OCI-LY7 (cell line): ENCODE data around the gene MYOC. TPM values are rescaled to one million over a fixed set of nuclear protein-coding genes. Genes with fewer than 3 reads are reported as not detected.

ENCODE experiments used
- BruUV-seq: library from RNA; stranded (reverse); fragments of 400-500 nt; replicated peaks from 2 replicates; lab custom pipeline; 2021; lab: Mats Ljungman, UMichigan
- CTCF ChIA-PET: fragments of 300-600 bp; sonication (Branson Sonifier 250); formaldehyde crosslinking; loops from one replicate; lab custom pipeline; 2022; ENCODE audit warnings: antibody characterized with exemption; ENCODE audit not compliant: unreplicated experiment; lab: Charles Lee
- POLR2A ChIA-PET: fragments of 300-600 bp; sonication (Branson Sonifier 250); formaldehyde crosslinking; loops from one replicate; lab custom pipeline; 2022; ENCODE audit warnings: antibody characterized with exemption; lab: Charles Lee
- DNase-seq: peaks from one replicate; pipeline ENCODE4 v3.0.0-alpha.2; 2015; ENCODE audit warnings: low spot score
- H2AFZ ChIP-seq: fragments of 200-600 bp; sonication (generic), shearing (Covaris generic); 2 replicates; pipeline ENCODE4 v1.6.1; 2014; ENCODE audit warnings: mild to moderate bottlenecking, antibody characterized with exemption, low read length, moderate library complexity
- H3K27ac ChIP-seq: fragments of 200-600 bp; sonication (generic); 2 replicates; pipeline ENCODE4 v1.5.1; 2014; ENCODE audit warnings: mixed run types, low read depth, mild to moderate bottlenecking, moderate library complexity, low read length, inconsistent platforms; ENCODE audit not compliant: poor library complexity, severe bottlenecking
- H3K36me3 ChIP-seq: fragments of 200-600 bp; sonication (generic); 2 replicates; pipeline ENCODE4 v1.6.1; 2014; ENCODE audit warnings: mild to moderate bottlenecking, antibody characterized with exemption, low read length, moderate library complexity, mixed read lengths; ENCODE audit not compliant: insufficient read depth
- H3K4me1 ChIP-seq: fragments of 200-600 bp; sonication (generic); 2 replicates; pipeline ENCODE4 v1.5.1; 2014; ENCODE audit warnings: mild to moderate bottlenecking, low read length; ENCODE audit not compliant: insufficient read depth, poor library complexity, severe bottlenecking
- H3K4me2 ChIP-seq: fragments of 200-600 bp; sonication (generic); 2 replicates; pipeline ENCODE4 v1.6.1; 2014; ENCODE audit warnings: mild to moderate bottlenecking, low read length
- H3K4me3 ChIP-seq: fragments of 200-600 bp; sonication (generic); 2 replicates; pipeline ENCODE4 v1.5.1; 2014; ENCODE audit warnings: mild to moderate bottlenecking, low read depth, low read length; ENCODE audit not compliant: poor library complexity, severe bottlenecking
- H3K79me2 ChIP-seq: fragments of 200-600 bp; sonication (generic); 2 replicates; pipeline ENCODE4 v1.6.1; 2016; ENCODE audit warnings: low read depth, mild to moderate bottlenecking, low read length, moderate library complexity, mixed read lengths; ENCODE audit not compliant: insufficient read depth
- H3K9me2 ChIP-seq: fragments of 200-600 bp; sonication (generic); 2 replicates; pipeline ENCODE4 v1.6.1; 2016; ENCODE audit warnings: mild to moderate bottlenecking, low read length, mixed read lengths; ENCODE audit not compliant: insufficient read depth
- H3K9me3 ChIP-seq: fragments of 200-600 bp; sonication (generic); 2 replicates; pipeline ENCODE4 v1.6.1; 2014; ENCODE audit warnings: mild to moderate bottlenecking, mixed run types, low read length, mixed read lengths
- H4K20me1 ChIP-seq: fragments of 200-600 bp; sonication (generic); 2 replicates; pipeline ENCODE4 v1.6.1; 2014; ENCODE audit warnings: mild to moderate bottlenecking, antibody characterized with exemption, low read length, moderate library complexity, mixed read lengths; ENCODE audit not compliant: insufficient read depth
- EZH2phosphoT487 ChIP-seq: fragments of 200-600 bp; sonication (generic); IDR thresholded peaks from 2 replicates; pipeline ENCODE4 v1.6.1; 2018; ENCODE audit warnings: low read depth, borderline replicate concordance, mild to moderate bottlenecking, mixed run types, antibody characterized with exemption, low read length, moderate library complexity, mixed read lengths
- intact Hi-C: fragments of 100-400 bp; cut with micrococcal nuclease; formaldehyde crosslinking; loops from one replicate; pipeline ENCODE4 v1.10.0; 2022; ENCODE audit not compliant: unreplicated experiment
- total RNA-seq, 2 experiments: library from RNA; depleted of rRNA in 1 of 2; stranded (reverse); fragments of >200 nt in 1 of 2; shearing (Covaris generic) in 1 of 2; gene quantifications; 2 replicates each; pipeline ENCODE4 v1.2.3, GENCODE V29; 2014 to 2022
- TF ChIP-seq, protein P1 (sequence below): fragments of 200-600 bp; sonication (generic); conservative IDR thresholded peaks from 2 replicates; pipeline ENCODE4 v1.5.1; 2014; ENCODE audit warnings: mild to moderate bottlenecking, antibody characterized with exemption, low read length, moderate library complexity, mixed read lengths

Gene MYOC
- total RNA-seq, 2 experiments from 2014 or later = not detected

DNA sequence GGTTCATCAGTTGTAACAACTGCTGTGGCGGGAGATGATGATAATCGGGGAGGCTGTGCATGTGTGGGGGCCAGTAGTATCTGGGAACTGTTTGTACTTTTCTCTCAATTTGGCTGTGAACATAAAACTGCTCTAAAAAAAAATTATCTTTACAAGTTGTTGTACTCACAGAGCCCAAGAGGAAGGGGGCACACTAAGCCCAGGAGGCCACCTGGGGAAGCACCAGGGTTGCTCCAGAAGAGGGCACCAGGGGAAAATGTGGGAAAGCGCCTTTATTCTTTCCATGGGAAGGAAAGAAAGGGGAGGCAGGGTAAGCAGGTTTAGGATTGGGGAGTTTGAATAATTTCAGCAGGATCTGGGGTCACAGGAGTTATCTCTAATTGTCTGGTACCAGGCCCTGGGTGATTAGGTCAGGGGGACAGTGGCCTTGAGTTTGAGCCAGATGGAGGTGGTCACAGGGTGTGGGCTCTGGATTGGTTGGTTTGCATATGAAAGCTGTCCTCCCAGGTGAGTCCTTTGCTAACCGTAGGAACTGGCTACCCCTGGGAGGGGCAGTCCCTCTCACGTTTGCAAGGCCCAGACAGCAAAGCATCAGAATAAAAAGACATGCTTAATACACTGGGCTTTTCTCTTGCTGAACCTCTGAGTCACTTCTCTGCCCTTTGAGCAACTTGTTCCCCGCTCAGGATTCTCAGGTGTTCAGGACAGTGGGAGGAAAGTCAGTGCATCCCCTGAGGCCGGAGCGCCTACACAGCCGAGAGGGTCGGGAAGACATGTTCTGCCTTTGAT is 11.2 kb downstream of the MYOC start:
- Histone ChIP-seq H3K4me3 (no peak overlapping the region), H3K9me2 (no peaks in the 10 kb centered on the region), H3K9me3 (no peaks in the 10 kb centered on the region), H3K27ac (no peak overlapping the region), H4K20me1 (no peaks in the 10 kb centered on the region), H2AFZ (no peak overlapping the region), H3K4me2 (no peak overlapping the region), H3K4me1 (no peaks in the 10 kb centered on the region), H3K79me2 (no peaks in the 10 kb centered on the region), H3K36me3 (no peaks in the 10 kb centered on the region)
- TF ChIP-seq, protein P1, sequence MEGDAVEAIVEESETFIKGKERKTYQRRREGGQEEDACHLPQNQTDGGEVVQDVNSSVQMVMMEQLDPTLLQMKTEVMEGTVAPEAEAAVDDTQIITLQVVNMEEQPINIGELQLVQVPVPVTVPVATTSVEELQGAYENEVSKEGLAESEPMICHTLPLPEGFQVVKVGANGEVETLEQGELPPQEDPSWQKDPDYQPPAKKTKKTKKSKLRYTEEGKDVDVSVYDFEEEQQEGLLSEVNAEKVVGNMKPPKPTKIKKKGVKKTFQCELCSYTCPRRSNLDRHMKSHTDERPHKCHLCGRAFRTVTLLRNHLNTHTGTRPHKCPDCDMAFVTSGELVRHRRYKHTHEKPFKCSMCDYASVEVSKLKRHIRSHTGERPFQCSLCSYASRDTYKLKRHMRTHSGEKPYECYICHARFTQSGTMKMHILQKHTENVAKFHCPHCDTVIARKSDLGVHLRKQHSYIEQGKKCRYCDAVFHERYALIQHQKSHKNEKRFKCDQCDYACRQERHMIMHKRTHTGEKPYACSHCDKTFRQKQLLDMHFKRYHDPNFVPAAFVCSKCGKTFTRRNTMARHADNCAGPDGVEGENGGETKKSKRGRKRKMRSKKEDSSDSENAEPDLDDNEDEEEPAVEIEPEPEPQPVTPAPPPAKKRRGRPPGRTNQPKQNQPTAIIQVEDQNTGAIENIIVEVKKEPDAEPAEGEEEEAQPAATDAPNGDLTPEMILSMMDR = no peak
- TF ChIP-seq EZH2phosphoT487 = no peak
- BruUV-seq = no TSS peak
- CTCF ChIA-PET = no interaction called here
- no peak for DNase-seq
- intact Hi-C loops = no loop called here
- POLR2A ChIA-PET = no interaction called here

DNA sequence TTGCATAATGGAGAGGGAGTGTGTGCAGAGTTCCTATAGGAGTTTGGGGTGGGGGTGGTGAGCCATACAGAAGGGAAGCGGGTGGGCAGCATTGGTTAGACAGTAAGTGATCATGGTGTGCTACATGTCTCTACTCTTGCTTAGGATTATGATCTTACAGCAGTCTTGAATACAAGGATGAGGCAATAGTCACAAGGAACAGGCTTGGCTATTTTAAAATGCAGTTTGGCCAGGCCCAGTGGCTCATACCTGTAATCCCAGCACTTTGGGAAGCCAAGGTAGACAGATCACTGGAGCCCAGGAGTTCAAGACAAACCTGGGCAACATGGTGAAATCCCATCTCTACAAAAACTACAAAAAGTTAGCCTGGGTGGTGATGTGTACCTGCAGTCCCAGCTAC is 12.3 kb downstream of the MYOC start:
- no TSS peak for BruUV-seq
- Histone ChIP-seq H3K27ac (no peak overlapping the region), H3K4me1 (no peaks in the 10 kb centered on the region), H3K36me3 (no peaks in the 10 kb centered on the region), H2AFZ (no peak overlapping the region), H3K79me2 (no peaks in the 10 kb centered on the region), H3K9me3 (no peaks in the 10 kb centered on the region), H3K4me2 (no peak overlapping the region), H3K4me3 (no peak overlapping the region), H4K20me1 (no peaks in the 10 kb centered on the region), H3K9me2 (no peaks in the 10 kb centered on the region)
- POLR2A ChIA-PET = interaction anchor here (0.7 kb wide), 3 partner anchors 11 to 1270 kb away, joined by 3 to 7 read pairs (median 6); no protein-coding TSS in a partner anchor
- no peak for TF ChIP-seq EZH2phosphoT487
- TF ChIP-seq, protein P1 = no peak
- intact Hi-C loops = no loop called here
- no peak for DNase-seq
- CTCF ChIA-PET = no interaction called here

DNA sequence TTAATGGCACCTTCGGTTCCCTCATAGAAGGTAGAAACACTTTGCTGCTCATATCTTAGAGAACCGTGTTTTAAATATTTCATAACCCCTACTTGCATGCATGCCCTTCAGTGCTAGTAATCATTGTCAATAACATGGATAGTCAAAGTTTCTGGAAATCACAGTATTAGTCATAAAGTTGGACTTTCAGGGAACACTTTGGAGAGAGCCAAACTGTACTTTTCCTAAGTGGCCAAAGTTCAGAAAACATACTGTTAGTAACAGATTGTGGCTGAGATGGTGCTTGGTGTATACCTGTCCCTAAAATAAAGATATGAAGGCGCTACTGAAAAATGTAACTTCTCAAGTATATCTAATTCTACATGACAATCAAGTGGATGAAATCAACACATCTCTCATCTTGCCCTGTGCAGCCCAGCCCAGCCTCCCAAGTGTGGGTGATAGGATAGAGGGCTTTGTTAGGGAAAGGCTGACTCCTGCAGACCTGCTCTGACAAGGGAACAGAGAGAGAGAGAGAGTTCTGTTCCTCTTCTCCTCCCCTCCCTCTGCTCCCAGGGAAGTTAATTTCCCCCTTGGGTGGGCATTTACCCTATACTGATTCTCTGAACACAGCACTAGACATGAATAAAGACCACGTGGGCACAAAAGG is 14.4 kb downstream of the MYOC start:
- Histone ChIP-seq H3K4me3 (no peak overlapping the region), H3K4me2 (no peak overlapping the region), H3K9me2 (no peaks in the 10 kb centered on the region), H3K79me2 (no peaks in the 10 kb centered on the region), H4K20me1 (no peaks in the 10 kb centered on the region), H2AFZ (no peak overlapping the region), H3K27ac (no peak overlapping the region), H3K9me3 (no peaks in the 10 kb centered on the region), H3K36me3 (no peaks in the 10 kb centered on the region), H3K4me1 (no peaks in the 10 kb centered on the region)
- BruUV-seq = no TSS peak
- ChIA-PET CTCF (no interaction called here), POLR2A (no interaction called here)
- TF ChIP-seq, protein P1 = no peak
- no peak for TF ChIP-seq EZH2phosphoT487
- no peak for DNase-seq
- intact Hi-C loops = no loop called here
